Measurements from ENCODE around the gene FRMD4B. TPM values are rescaled to one million over a fixed set of nuclear protein-coding genes. Genes with fewer than 3 reads are reported as not detected.

The FRMD4B gene
- total RNA-seq, 1 donor from 2014 or later, result not detected

- H3K4me1 Mint-ChIP-seq, result no peaks in the 10 kb centered on the region
- H3K4me3 Mint-ChIP-seq, result no peak overlapping the region
- ATAC-seq (ENCODE audit: low read depth), result no peak
- ChIA-PET CTCF (no interaction called here), POLR2A (no interaction called here)
- H3K36me3 Mint-ChIP-seq (ENCODE audit: low read depth), result no peaks in the 10 kb centered on the region
- DNase-seq, result no peak
- H3K9me3 Mint-ChIP-seq, result no peaks in the 10 kb centered on the region
- no peaks in the 10 kb centered on the region for H3K27me3 Mint-ChIP-seq
- no peak for TF ChIP-seq CTCF (IDR thresholded peaks at IDR 0.05)
- no peak overlapping the region for H3K27ac Mint-ChIP-seq
- intact Hi-C loops (cut with micrococcal nuclease), result no loop called here
Observed at GRCh38 chr3:69420781-69421520, 35.1 kb upstream of the FRMD4B start.

- ATAC-seq (ENCODE audit: low read depth), result no peak
- Mint-ChIP-seq H3K9me3 (no peaks in the 10 kb centered on the region), H3K4me1 (no peaks in the 10 kb centered on the region), H3K27me3 (no peaks in the 10 kb centered on the region), H3K4me3 (no peak overlapping the region), H3K36me3 (ENCODE audit: low read depth) (no peaks in the 10 kb centered on the region), H3K27ac (no peak overlapping the region)
- intact Hi-C loops (cut with micrococcal nuclease), result no loop called here
- DNase-seq, result no peak
- no peak for TF ChIP-seq CTCF (IDR thresholded peaks at IDR 0.05)
- ChIA-PET CTCF (no interaction called here), POLR2A (no interaction called here)
Observed at GRCh38 chr3:69419276-69419675, 33.4 kb upstream of the FRMD4B start.

- no peak for ATAC-seq (ENCODE audit: low read depth)
- ChIA-PET POLR2A (no interaction called here), CTCF (no interaction called here)
- TF ChIP-seq CTCF (IDR thresholded peaks at IDR 0.05), result no peak
- Mint-ChIP-seq H3K27me3 (no peaks in the 10 kb centered on the region), H3K36me3 (ENCODE audit: low read depth) (no peaks in the 10 kb centered on the region), H3K27ac (no peak overlapping the region), H3K9me3 (no peaks in the 10 kb centered on the region), H3K4me3 (no peak overlapping the region), H3K4me1 (no peaks in the 10 kb centered on the region)
- DNase-seq, result no peak
- intact Hi-C loops (cut with micrococcal nuclease), result no loop called here
Observed at GRCh38 chr3:69417541-69418078, 31.7 kb upstream of the FRMD4B start.

- no peaks in the 10 kb centered on the region for H3K9me3 Mint-ChIP-seq
- intact Hi-C loops (cut with micrococcal nuclease), result no loop called here
- H3K36me3 Mint-ChIP-seq (ENCODE audit: low read depth), result no peaks in the 10 kb centered on the region
- POLR2A ChIA-PET, result no interaction called here
- DNase-seq, result no peak
- H3K27ac Mint-ChIP-seq, result no peak overlapping the region
- H3K27me3 Mint-ChIP-seq, result no peaks in the 10 kb centered on the region
- TF ChIP-seq CTCF (IDR thresholded peaks at IDR 0.05), result no peak
- H3K4me3 Mint-ChIP-seq, result no peak overlapping the region
- CTCF ChIA-PET, result no interaction called here
- peaks cover 2% of the 10 kb centered on the region for H3K4me1 Mint-ChIP-seq
- no peak for ATAC-seq (ENCODE audit: low read depth)
Observed at GRCh38 chr3:69413551-69414207, 27.8 kb upstream of the FRMD4B start.

- H3K9me3 Mint-ChIP-seq, result no peaks in the 10 kb centered on the region
- no peak for DNase-seq
- H3K27me3 Mint-ChIP-seq, result no peaks in the 10 kb centered on the region
- POLR2A ChIA-PET, result no interaction called here
- peaks cover 2% of the 10 kb centered on the region for H3K4me1 Mint-ChIP-seq
- intact Hi-C loops (cut with micrococcal nuclease), result no loop called here
- CTCF ChIA-PET, result interaction anchor here (3.1 kb wide), 1 partner anchor 249 kb away, joined by 18 read pairs; no protein-coding TSS in a partner anchor
- TF ChIP-seq CTCF (IDR thresholded peaks at IDR 0.05), result no peak
- ATAC-seq (ENCODE audit: low read depth), result no peak
- H3K36me3 Mint-ChIP-seq (ENCODE audit: low read depth), result no peaks in the 10 kb centered on the region
- no peak overlapping the region for H3K4me3 Mint-ChIP-seq
- no peak overlapping the region for H3K27ac Mint-ChIP-seq
Observed at GRCh38 chr3:69411346-69411745, 25.5 kb upstream of the FRMD4B start.

All from activated B cell treated with CpG ODN at 0.5 μM for 24 hours (primary cell).